ENCODE measurements around the gene IFT57. TPM values are rescaled to one million over a fixed set of nuclear protein-coding genes. Genes with fewer than 3 reads are reported as not detected.

The IFT57 gene
- total and polyA plus RNA-seq, 10 donors: 26.2 to 48.9 (median 38.9) TPM

- peak overlapping the region; percentile 55 to 96 (median 90) for H3K27ac ChIP-seq
- 8 to 24% (median 16%) methylated on average over 6 of the region's 6 CpGs for WGBS, 5 donors
Measured at GRCh38 chr3:108125550-108126071, 96.6 kb downstream of the IFT57 start.

GRCh38 chr3:108125153-108125543, 97.1 kb downstream of the IFT57 start:
- H3K27me3 ChIP-seq (replicated peaks in 1 of 7): no peaks in the 10 kb centered on the region
- peak overlapping the region in 7 of 8 donors; percentile 9 to 67 (median 27) for H3K4me3 ChIP-seq
- H3K27ac ChIP-seq: peak overlapping the region; percentile 55 to 96 (median 90)
- TF ChIP-seq POLR2A (IDR thresholded peaks at IDR 0.05) (no peak), CTCF (IDR thresholded peaks at IDR 0.05 in 8 of 11, conservative IDR thresholded peaks at IDR 0.05 in 3 of 11) (no peak), POLR2AphosphoS5 (IDR thresholded peaks at IDR 0.05) (no peak)
- intact Hi-C loops (cut with DNase I; ENCODE audit: low total_unique reads): no loop called here
- peaks cover 18 to 100% (median 68%) of the 10 kb centered on the region in 6 donors for H3K4me1 ChIP-seq
- WGBS, 5 donors: 41 to 54% (median 43%) methylated on average over 4 of the region's 4 CpGs
- no peaks in the 10 kb centered on the region for H3K9me3 ChIP-seq
- no peak for DNase-seq
- no peaks in the 10 kb centered on the region for H3K36me3 ChIP-seq

More at GRCh38 chr3:108125550-108126071, 96.6 kb downstream of the IFT57 start:
- DNase-seq: peak; percentile 89
- peak overlapping the region in 6 of 8 donors; percentile 8 to 67 (median 29) for H3K4me3 ChIP-seq
- H3K9me3 ChIP-seq: no peaks in the 10 kb centered on the region
- H3K27me3 ChIP-seq (replicated peaks in 1 of 7): no peaks in the 10 kb centered on the region
- H3K4me1 ChIP-seq: peaks cover 19 to 100% (median 69%) of the 10 kb centered on the region in 6 donors
- no peaks in the 10 kb centered on the region for H3K36me3 ChIP-seq
- intact Hi-C loops (cut with DNase I; ENCODE audit: low total_unique reads): no loop called here
- TF ChIP-seq POLR2A (IDR thresholded peaks at IDR 0.05): peak in 2 of 3 donors; percentile 77 to 85
- peak in 7 of 11 experiments; percentile 5 to 44 (median 30) for TF ChIP-seq CTCF (IDR thresholded peaks at IDR 0.05 in 8 of 11, conservative IDR thresholded peaks at IDR 0.05 in 3 of 11)
- peak; percentile 22 to 99 (median 93) for TF ChIP-seq POLR2AphosphoS5 (IDR thresholded peaks at IDR 0.05)

- WGBS, 5 donors: 11 to 31% (median 15%) methylated on average over 10 of the region's 10 CpGs
- no peak for DNase-seq
- H3K27ac ChIP-seq: peak overlapping the region; percentile 55 to 96 (median 90)
- no peaks in the 10 kb centered on the region for H3K36me3 ChIP-seq
- TF ChIP-seq POLR2AphosphoS5 (IDR thresholded peaks at IDR 0.05) (peak in 2 of 3 donors; percentile 57 to 90), POLR2A (IDR thresholded peaks at IDR 0.05) (peak in 2 of 3 donors; percentile 73 to 81), CTCF (IDR thresholded peaks at IDR 0.05 in 8 of 11, conservative IDR thresholded peaks at IDR 0.05 in 3 of 11) (peak in 1 of 11 experiments; percentile 23)
- intact Hi-C loops (cut with DNase I; ENCODE audit: low total_unique reads): no loop called here
- peak overlapping the region in 7 of 8 donors; percentile 9 to 67 (median 27) for H3K4me3 ChIP-seq
- no peaks in the 10 kb centered on the region for H3K9me3 ChIP-seq
- H3K4me1 ChIP-seq: peaks cover 18 to 100% (median 67%) of the 10 kb centered on the region in 6 donors
- H3K27me3 ChIP-seq (replicated peaks in 1 of 7): no peaks in the 10 kb centered on the region
Measured at GRCh38 chr3:108124337-108125152, 97.7 kb downstream of the IFT57 start.

GRCh38 chr3:108123326-108123725, 98.9 kb downstream of the IFT57 start:
- Histone ChIP-seq H3K27ac (peak overlapping the region in 4 of 8 donors; percentile 90 to 96 (median 91)), H3K4me3 (no peak overlapping the region), H3K4me1 (peaks cover 14 to 91% (median 60%) of the 10 kb centered on the region in 6 donors), H3K36me3 (no peaks in the 10 kb centered on the region), H3K9me3 (no peaks in the 10 kb centered on the region), H3K27me3 (replicated peaks in 1 of 7) (no peaks in the 10 kb centered on the region)
- no peak for TF ChIP-seq POLR2A (IDR thresholded peaks at IDR 0.05)
- no peak for TF ChIP-seq CTCF (IDR thresholded peaks at IDR 0.05 in 8 of 11, conservative IDR thresholded peaks at IDR 0.05 in 3 of 11)
- no peak for TF ChIP-seq POLR2AphosphoS5 (IDR thresholded peaks at IDR 0.05)
- 45 to 94% (median 92%) methylated on average over 3 of the region's 3 CpGs for WGBS, 5 donors
- intact Hi-C loops (cut with DNase I; ENCODE audit: low total_unique reads): no loop called here
- no peak for DNase-seq

Data from spleen (tissue), 11 donors.